Neuronal stem cell (in vitro differentiated cells): ENCODE measurements around the gene ZNF248.
A peak's percentile ranks its signal among the peaks of the same experiment; 100 is the strongest.
"Not testable (repeated sequence)": the region's sequence is repeated elsewhere in the genome, so short reads cannot be mapped to it uniquely, and the experiment has no call there.

Experiments used
- DNase-seq: peaks from one replicate; pipeline ENCODE4 v3.0.0-alpha.2; 2013; ENCODE audit warnings: low spot score
- H2AFZ ChIP-seq: one replicate; pipeline ENCODE4 v1.6.1; 2013; ENCODE audit warnings: mild to moderate bottlenecking, low read length, inconsistent platforms
- H2AK5ac ChIP-seq: 2 replicates; pipeline ENCODE4 v1.6.1; 2013; ENCODE audit warnings: low read depth, mild to moderate bottlenecking, inconsistent platforms, low read length, moderate library complexity, mixed read lengths
- H2BK120ac ChIP-seq: 2 replicates; pipeline ENCODE4 v1.6.1; 2013; ENCODE audit warnings: low read depth, mild to moderate bottlenecking, inconsistent platforms, low read length, moderate library complexity, mixed read lengths
- H2BK12ac ChIP-seq: one replicate; pipeline ENCODE4 v1.6.1; 2013; ENCODE audit warnings: low read length, inconsistent platforms
- H2BK15ac ChIP-seq: 2 replicates; pipeline ENCODE4 v1.6.1; 2013; ENCODE audit warnings: mild to moderate bottlenecking, low read length, inconsistent platforms, mixed read lengths
- H2BK5ac ChIP-seq: one replicate; pipeline ENCODE4 v1.6.1; 2013; ENCODE audit warnings: inconsistent platforms, mild to moderate bottlenecking, low read length, moderate library complexity
- H3K14ac ChIP-seq: one replicate; pipeline ENCODE4 v1.6.1; 2013; ENCODE audit warnings: low read length, inconsistent platforms
- H3K18ac ChIP-seq: 2 replicates; pipeline ENCODE4 v1.6.1; 2013; ENCODE audit warnings: low read length, inconsistent platforms
- H3K23ac ChIP-seq: 2 replicates; pipeline ENCODE4 v1.6.1; 2013; ENCODE audit warnings: low read depth, mild to moderate bottlenecking, mixed read lengths, low read length, inconsistent platforms; ENCODE audit not compliant: poor library complexity
- H3K27ac ChIP-seq: replicated peaks from 3 replicates; pipeline ENCODE4 v1.5.1; 2013; ENCODE audit warnings: low read length, inconsistent platforms
- H3K27me3 ChIP-seq, 3 experiments: 2 replicates each; pipeline ENCODE4 v1.6.1; 2013; ENCODE audit warnings: low read length in 3 of 3, mild to moderate bottlenecking in 2 of 3, inconsistent platforms in 1 of 3, low read depth in 1 of 3, mixed read lengths in 1 of 3, moderate library complexity in 1 of 3; ENCODE audit not compliant: control insufficient read depth in 3 of 3, insufficient read depth in 3 of 3
- H3K36me3 ChIP-seq, 2 donors: replicated peaks in 1 of 2; 2 replicates each; pipeline ENCODE4 v1.6.1; 2013; ENCODE audit warnings: low read length in 2 of 2; ENCODE audit not compliant: control insufficient read depth in 2 of 2, insufficient read depth in 2 of 2
- H3K4ac ChIP-seq: 2 replicates; pipeline ENCODE4 v1.6.1; 2013; ENCODE audit warnings: inconsistent platforms, mild to moderate bottlenecking, low read length, moderate library complexity
- H3K4me1 ChIP-seq, 2 donors: 1 replicate in 1 of 2; 2 replicates in 1 of 2; pipeline ENCODE4 v1.6.1; 2013; ENCODE audit warnings: low read length in 2 of 2, low read depth in 1 of 2; ENCODE audit not compliant: control insufficient read depth in 2 of 2, insufficient read depth in 1 of 2
- H3K4me2 ChIP-seq: one replicate; pipeline ENCODE4 v1.6.1; 2013; ENCODE audit warnings: mild to moderate bottlenecking, low read length, inconsistent platforms; ENCODE audit not compliant: insufficient read depth, poor library complexity, severe bottlenecking
- H3K4me3 ChIP-seq, 2 donors: 2 replicates each; pipeline ENCODE4 v1.5.1; 2013; ENCODE audit warnings: low read length in 2 of 2, mild to moderate bottlenecking in 2 of 2, inconsistent platforms in 1 of 2, moderate library complexity in 1 of 2
- H3K79me1 ChIP-seq: one replicate; pipeline ENCODE4 v1.6.1; 2013; ENCODE audit warnings: low read depth, mild to moderate bottlenecking, inconsistent platforms, low read length, moderate library complexity
- H3K9ac ChIP-seq: one replicate; pipeline ENCODE4 v1.6.1; 2013; ENCODE audit warnings: mild to moderate bottlenecking, low read depth, low read length, inconsistent platforms; ENCODE audit not compliant: poor library complexity
- H3K9me3 ChIP-seq, 2 donors: replicated peaks in 1 of 2; 2 replicates each; pipeline versions ENCODE3 to v1.6.1; 2013; ENCODE audit warnings: low read length in 2 of 2, mild to moderate bottlenecking in 2 of 2, inconsistent platforms in 1 of 2, low read depth in 1 of 2, mixed read lengths in 1 of 2, moderate library complexity in 1 of 2; ENCODE audit not compliant: control insufficient read depth in 2 of 2, insufficient read depth in 1 of 2
- H4K8ac ChIP-seq: one replicate; pipeline ENCODE4 v1.6.1; 2013; ENCODE audit warnings: low read depth, mild to moderate bottlenecking, inconsistent platforms, low read length, moderate library complexity
- H4K91ac ChIP-seq: one replicate; pipeline ENCODE4 v1.6.1; 2013; ENCODE audit warnings: low read length, low read depth, mild to moderate bottlenecking, inconsistent platforms; ENCODE audit not compliant: poor library complexity
- WGBS, 2 donors: extraction: QIAGEN DNeasy Blood & Tissue Kit; methylation state at CpG; one replicate each; pipeline ENCODE4 v1.1.7; 2013; ENCODE audit warnings: missing lambda C conversion rate in 2 of 2, mixed read lengths in 1 of 2; ENCODE audit not compliant: insufficient read length in 2 of 2, insufficient replicate concordance in 1 of 2; ENCODE audit errors: extremely low coverage in 2 of 2; 5-methylcytosine and 5-hydroxymethylcytosine counted together

The ZNF248 gene

DNA sequence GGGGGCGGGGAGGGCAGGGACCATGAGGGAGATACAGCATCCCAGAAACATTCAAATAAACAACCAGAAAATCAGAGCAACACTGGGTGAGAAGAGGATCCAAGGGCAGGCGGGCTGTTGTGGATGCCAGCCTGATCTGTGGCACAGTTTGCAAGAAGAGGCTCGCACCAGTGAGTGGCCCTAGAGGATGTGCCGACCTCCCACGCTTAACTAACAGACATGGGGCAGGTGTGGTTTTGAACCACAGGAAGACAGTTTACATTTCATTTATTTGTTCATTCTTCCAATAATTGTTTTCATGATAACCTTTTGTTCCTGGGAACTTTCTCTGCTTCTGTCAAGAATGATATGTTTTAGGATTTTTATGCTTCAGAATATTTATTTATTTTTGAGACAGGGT lies 115.6 kb downstream of the ZNF248 start:
- Histone ChIP-seq H3K27ac (no peak overlapping the region), H3K9ac (no peak overlapping the region), H4K91ac (no peak overlapping the region), H2BK15ac (no peak overlapping the region), H3K27me3 (no peaks in the 10 kb centered on the region), H3K4me1 (no peaks in the 10 kb centered on the region), H3K18ac (no peak overlapping the region), H3K4me2 (no peak overlapping the region), H2AK5ac (no peak overlapping the region), H3K36me3 (no peaks in the 10 kb centered on the region), H3K9me3 (peaks cover 0 to 34% of the 10 kb centered on the region in 2 donors), H2AFZ (no peak overlapping the region), H3K79me1 (no peaks in the 10 kb centered on the region), H3K4ac (no peak overlapping the region), H4K8ac (no peak overlapping the region), H3K23ac (no peak overlapping the region), H2BK120ac (no peak overlapping the region), H2BK12ac (no peak overlapping the region), H3K14ac (no peak overlapping the region), H3K4me3 (no peak overlapping the region), H2BK5ac (no peak overlapping the region)
- no CpG with 5 or more reads among the region's 5 CpGs for WGBS, 2 donors
- DNase-seq, result no peak

DNA sequence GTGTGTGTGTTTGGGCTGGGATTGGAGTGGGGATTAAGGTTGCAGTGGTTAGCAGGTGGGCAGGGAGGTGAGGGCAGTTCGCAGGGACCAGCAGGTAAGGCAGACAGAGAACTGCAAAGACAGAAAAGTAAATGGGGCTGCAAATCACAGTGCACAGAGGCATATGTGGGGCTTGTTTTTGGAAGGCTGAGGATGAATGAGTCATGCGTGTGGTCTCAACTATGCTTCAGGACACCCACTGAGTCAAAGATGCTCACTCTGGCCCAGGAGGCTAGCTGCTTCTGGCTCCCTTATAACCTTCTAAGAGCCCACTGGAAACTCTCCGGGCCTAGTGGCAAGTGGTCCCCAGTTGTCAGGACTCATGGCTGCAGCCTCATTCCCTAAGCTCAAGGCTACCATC lies 118.2 kb downstream of the ZNF248 start:
- Histone ChIP-seq H3K36me3 (no peaks in the 10 kb centered on the region), H3K4me2 (no peak overlapping the region), H3K23ac (no peak overlapping the region), H3K79me1 (no peaks in the 10 kb centered on the region), H2AK5ac (no peak overlapping the region), H3K27me3 (no peaks in the 10 kb centered on the region), H4K91ac (no peak overlapping the region), H2BK5ac (no peak overlapping the region), H2AFZ (no peak overlapping the region), H4K8ac (no peak overlapping the region), H3K14ac (no peak overlapping the region), H2BK15ac (no peak overlapping the region), H3K4me3 (no peak overlapping the region), H3K27ac (no peak overlapping the region), H2BK12ac (no peak overlapping the region), H3K4ac (no peak overlapping the region), H3K18ac (no peak overlapping the region), H2BK120ac (no peak overlapping the region), H3K4me1 (no peaks in the 10 kb centered on the region), H3K9ac (no peak overlapping the region), H3K9me3 (peaks cover 0 to 36% of the 10 kb centered on the region in 2 donors)
- no CpG with 5 or more reads among the region's 3 CpGs for WGBS, 2 donors
- no peak for DNase-seq

DNA sequence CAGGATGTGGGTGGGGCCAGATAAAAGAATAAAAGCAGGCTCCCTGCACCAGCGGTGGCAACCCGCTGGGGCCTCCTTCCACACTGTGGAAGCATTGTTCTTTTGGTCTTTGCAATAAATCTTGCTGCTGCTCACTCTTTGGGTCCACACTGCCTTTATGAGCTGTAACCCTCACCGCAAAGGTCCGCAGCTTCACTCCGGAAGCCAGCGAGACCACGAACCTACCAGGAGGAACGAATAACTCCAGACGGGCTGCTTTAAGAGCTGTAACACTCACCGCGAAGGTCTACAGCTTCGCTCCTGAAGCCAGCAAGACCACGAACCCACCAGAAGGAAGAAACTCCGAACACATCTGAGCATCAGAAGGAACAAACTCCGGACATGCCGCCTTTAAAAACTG lies 119.2 kb downstream of the ZNF248 start:
- not testable (repeated sequence) for H3K27ac ChIP-seq, H4K8ac ChIP-seq, H3K36me3 ChIP-seq, H2BK12ac ChIP-seq, H4K91ac ChIP-seq, DNase-seq, H3K79me1 ChIP-seq, H2AFZ ChIP-seq, H3K23ac ChIP-seq, H3K18ac ChIP-seq, H2BK5ac ChIP-seq, H2BK120ac ChIP-seq, H2AK5ac ChIP-seq, H3K4me3 ChIP-seq, H2BK15ac ChIP-seq, H3K4me1 ChIP-seq, H3K14ac ChIP-seq, H3K4ac ChIP-seq, H3K9ac ChIP-seq, H3K27me3 ChIP-seq, H3K4me2 ChIP-seq
- no CpG with 5 or more reads among the region's 16 CpGs for WGBS, 2 donors
- peaks cover 0 to 35% of the 10 kb centered on the region in 2 donors for H3K9me3 ChIP-seq

- H2AFZ ChIP-seq, result no peak overlapping the region
- no peaks in the 10 kb centered on the region for H3K79me1 ChIP-seq
- H3K27me3 ChIP-seq, result no peaks in the 10 kb centered on the region
- no peak overlapping the region for H2BK12ac ChIP-seq
- H3K14ac ChIP-seq, result no peak overlapping the region
- no peak overlapping the region for H3K4me2 ChIP-seq
- H2BK15ac ChIP-seq, result no peak overlapping the region
- H3K27ac ChIP-seq, result no peak overlapping the region
- no peak overlapping the region for H2AK5ac ChIP-seq
- H2BK5ac ChIP-seq, result no peak overlapping the region
- H3K9ac ChIP-seq, result peak overlapping the region; percentile 21
- no peak overlapping the region for H3K18ac ChIP-seq
- H4K91ac ChIP-seq, result no peak overlapping the region
- H3K4me1 ChIP-seq, result no peaks in the 10 kb centered on the region
- DNase-seq, result no peak
- peaks cover 0 to 34% of the 10 kb centered on the region in 2 donors for H3K9me3 ChIP-seq
- no peak overlapping the region for H3K23ac ChIP-seq
- no peaks in the 10 kb centered on the region for H3K36me3 ChIP-seq
- H4K8ac ChIP-seq, result no peak overlapping the region
- no peak overlapping the region for H2BK120ac ChIP-seq
- WGBS, 2 donors, result no CpG with 5 or more reads among the region's 15 CpGs
- H3K4me3 ChIP-seq, result no peak overlapping the region
- no peak overlapping the region for H3K4ac ChIP-seq
Observed at GRCh38 chr10:37737336-37737735, 120.1 kb downstream of the ZNF248 start.
